WTC11 (cell line): Measurements from ENCODE around the gene YY2. TPM values are rescaled to one million over a fixed set of nuclear protein-coding genes. Genes with fewer than 3 reads are reported as not detected.

Experiments
- ARID4B ChIP-seq: sonication (generic); formaldehyde crosslinking; IDR thresholded peaks from 2 replicates; pipeline ENCODE4 v1.8.0; 2023; ENCODE audit warnings: missing genetic modification reagents, mild to moderate bottlenecking, borderline replicate concordance
- HMGA2 ChIP-seq: fragments of 250-450 bp; sonication (Bioruptor Pico); IDR thresholded peaks from 2 replicates; pipeline ENCODE4 v1.4.0; 2021; ENCODE audit warnings: mild to moderate bottlenecking, moderate library complexity
- IRF2 ChIP-seq: sonication (generic); formaldehyde crosslinking; IDR thresholded peaks from 2 replicates; pipeline ENCODE4 v1.8.0; 2022; ENCODE audit warnings: low read depth, missing genetic modification reagents, borderline replicate concordance
- NR2C2 ChIP-seq: sonication (generic); formaldehyde crosslinking; IDR thresholded peaks from 2 replicates; pipeline ENCODE4 v1.8.0; 2022; ENCODE audit warnings: mild to moderate bottlenecking, missing genetic modification reagents
- PRDM15 ChIP-seq: sonication (generic); formaldehyde crosslinking; IDR thresholded peaks from 2 replicates; pipeline ENCODE4 v1.8.0; 2022; ENCODE audit warnings: missing genetic modification reagents
- PRRX2 ChIP-seq: fragments of 250-450 bp; sonication (Bioruptor Pico); IDR thresholded peaks from 2 replicates; pipeline ENCODE4 v1.8.0; 2021; ENCODE audit warnings: mild to moderate bottlenecking
- RELA ChIP-seq: sonication (generic); formaldehyde crosslinking; IDR thresholded peaks from 2 replicates; pipeline ENCODE4 v1.8.1; 2022; ENCODE audit warnings: missing genetic modification reagents, mild to moderate bottlenecking, borderline replicate concordance
- SP1 ChIP-seq: sonication (generic); formaldehyde crosslinking; conservative IDR thresholded peaks from 2 replicates; pipeline ENCODE4 v1.8.1; 2022; ENCODE audit warnings: missing genetic modification reagents
- TEAD1 ChIP-seq: sonication (generic); formaldehyde crosslinking; IDR thresholded peaks from 2 replicates; pipeline ENCODE4 v1.8.0; 2022; ENCODE audit warnings: mild to moderate bottlenecking, missing genetic modification reagents
- TP53 ChIP-seq: sonication (generic); formaldehyde crosslinking; IDR thresholded peaks from 2 replicates; pipeline ENCODE4 v1.8.1; 2023; ENCODE audit warnings: mild to moderate bottlenecking, missing genetic modification reagents
- USF2 ChIP-seq: sonication (generic); formaldehyde crosslinking; IDR thresholded peaks from 2 replicates; pipeline ENCODE4 v1.8.1; 2023; ENCODE audit warnings: mild to moderate bottlenecking, missing genetic modification reagents, moderate library complexity
- ZBTB21 ChIP-seq: sonication (generic); formaldehyde crosslinking; IDR thresholded peaks from 2 replicates; pipeline ENCODE4 v1.8.1; 2023; ENCODE audit warnings: mild to moderate bottlenecking, missing genetic modification reagents, borderline replicate concordance
- ZNF121 ChIP-seq: sonication (generic); formaldehyde crosslinking; IDR thresholded peaks from 2 replicates; pipeline ENCODE4 v1.8.0; 2023; ENCODE audit warnings: missing genetic modification reagents
- ZNF219 ChIP-seq: sonication (generic); formaldehyde crosslinking; IDR thresholded peaks from 2 replicates; pipeline ENCODE4 v1.8.0; 2023; ENCODE audit warnings: missing genetic modification reagents, mild to moderate bottlenecking, borderline replicate concordance
- ZNF425 ChIP-seq: fragments of 250-450 bp; sonication (Bioruptor Pico); conservative IDR thresholded peaks from 2 replicates; pipeline ENCODE4 v1.9.0; 2021; ENCODE audit warnings: mild to moderate bottlenecking
- ZSCAN18 ChIP-seq: fragments of 250-450 bp; sonication (Bioruptor Pico); IDR thresholded peaks from 2 replicates; pipeline ENCODE4 v2.1.2; 2022; ENCODE audit warnings: mild to moderate bottlenecking, moderate library complexity
- total RNA-seq: library from RNA; stranded (reverse); gene quantifications from 3 replicates; pipeline ENCODE4 v1.2.3, GENCODE V29; 2021
- TF ChIP-seq, protein P1 (sequence below): sonication (generic); formaldehyde crosslinking; IDR thresholded peaks from 2 replicates; pipeline ENCODE4 v1.8.0; 2023; ENCODE audit warnings: mild to moderate bottlenecking, missing genetic modification reagents
- TF ChIP-seq, protein P2 (sequence below): sonication (generic); formaldehyde crosslinking; IDR thresholded peaks from 2 replicates; pipeline ENCODE4 v1.8.0; 2023; ENCODE audit warnings: missing genetic modification reagents

The YY2 gene
- total RNA-seq, 1 experiment from 2014 or later, result 1.4 TPM

- peak; percentile 76; the same call in 1 of the 2 replicates for TF ChIP-seq TP53 (CRISPR knock-in tag)
- no peak for TF ChIP-seq HMGA2
- TF ChIP-seq ZNF121 (CRISPR knock-in tag), result no peak
- no peak for TF ChIP-seq ZSCAN18 (CRISPR knock-in tag)
- no peak for TF ChIP-seq IRF2 (CRISPR knock-in tag)
- TF ChIP-seq RELA, result no peak
- TF ChIP-seq NR2C2 (CRISPR knock-in tag), result no peak
- TF ChIP-seq ZNF425 (CRISPR knock-in tag), result no peak
- TF ChIP-seq, protein P1, sequence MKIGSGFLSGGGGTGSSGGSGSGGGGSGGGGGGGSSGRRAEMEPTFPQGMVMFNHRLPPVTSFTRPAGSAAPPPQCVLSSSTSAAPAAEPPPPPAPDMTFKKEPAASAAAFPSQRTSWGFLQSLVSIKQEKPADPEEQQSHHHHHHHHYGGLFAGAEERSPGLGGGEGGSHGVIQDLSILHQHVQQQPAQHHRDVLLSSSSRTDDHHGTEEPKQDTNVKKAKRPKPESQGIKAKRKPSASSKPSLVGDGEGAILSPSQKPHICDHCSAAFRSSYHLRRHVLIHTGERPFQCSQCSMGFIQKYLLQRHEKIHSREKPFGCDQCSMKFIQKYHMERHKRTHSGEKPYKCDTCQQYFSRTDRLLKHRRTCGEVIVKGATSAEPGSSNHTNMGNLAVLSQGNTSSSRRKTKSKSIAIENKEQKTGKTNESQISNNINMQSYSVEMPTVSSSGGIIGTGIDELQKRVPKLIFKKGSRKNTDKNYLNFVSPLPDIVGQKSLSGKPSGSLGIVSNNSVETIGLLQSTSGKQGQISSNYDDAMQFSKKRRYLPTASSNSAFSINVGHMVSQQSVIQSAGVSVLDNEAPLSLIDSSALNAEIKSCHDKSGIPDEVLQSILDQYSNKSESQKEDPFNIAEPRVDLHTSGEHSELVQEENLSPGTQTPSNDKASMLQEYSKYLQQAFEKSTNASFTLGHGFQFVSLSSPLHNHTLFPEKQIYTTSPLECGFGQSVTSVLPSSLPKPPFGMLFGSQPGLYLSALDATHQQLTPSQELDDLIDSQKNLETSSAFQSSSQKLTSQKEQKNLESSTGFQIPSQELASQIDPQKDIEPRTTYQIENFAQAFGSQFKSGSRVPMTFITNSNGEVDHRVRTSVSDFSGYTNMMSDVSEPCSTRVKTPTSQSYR (CRISPR knock-in tag), result no peak
- no peak for TF ChIP-seq PRDM15 (CRISPR knock-in tag)
- peak; percentile 84; the same call in 1 of the 2 replicates for TF ChIP-seq ARID4B (CRISPR knock-in tag)
- no peak for TF ChIP-seq ZNF219
- TF ChIP-seq SP1, result peak; percentile 74; the same call in 1 of the 2 replicates
- no peak for TF ChIP-seq PRRX2 (CRISPR knock-in tag)
- TF ChIP-seq TEAD1 (CRISPR knock-in tag), result peak; percentile 80
- TF ChIP-seq ZBTB21 (CRISPR knock-in tag), result no peak
- TF ChIP-seq, protein P2, sequence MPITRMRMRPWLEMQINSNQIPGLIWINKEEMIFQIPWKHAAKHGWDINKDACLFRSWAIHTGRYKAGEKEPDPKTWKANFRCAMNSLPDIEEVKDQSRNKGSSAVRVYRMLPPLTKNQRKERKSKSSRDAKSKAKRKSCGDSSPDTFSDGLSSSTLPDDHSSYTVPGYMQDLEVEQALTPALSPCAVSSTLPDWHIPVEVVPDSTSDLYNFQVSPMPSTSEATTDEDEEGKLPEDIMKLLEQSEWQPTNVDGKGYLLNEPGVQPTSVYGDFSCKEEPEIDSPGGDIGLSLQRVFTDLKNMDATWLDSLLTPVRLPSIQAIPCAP (CRISPR knock-in tag), result peak; percentile 62
- TF ChIP-seq USF2, result no peak
Measured at GRCh38 chrX:21839334-21840192, 16.2 kb upstream of the YY2 start, which contains the start of gene MBTPS2 (continued).
